IPS-18c (cell line): ENCODE measurements around the gene MED28.
"Not testable (repeated sequence)": the region's sequence is repeated elsewhere in the genome, so short reads cannot be mapped to it uniquely, and the experiment has no call there.

Source experiments
- H3K4me3 ChIP-seq: 2 replicates; pipeline ENCODE4 v1.7.0; 2013; ENCODE audit warnings: low read depth, mild to moderate bottlenecking, low read length, moderate library complexity; ENCODE audit not compliant: insufficient read depth
- H3K9me3 ChIP-seq: one replicate; pipeline ENCODE4 v1.6.1; 2013; ENCODE audit warnings: mild to moderate bottlenecking, low read length, moderate library complexity; ENCODE audit not compliant: control insufficient read depth, insufficient read depth

MED28 gene

DNA sequence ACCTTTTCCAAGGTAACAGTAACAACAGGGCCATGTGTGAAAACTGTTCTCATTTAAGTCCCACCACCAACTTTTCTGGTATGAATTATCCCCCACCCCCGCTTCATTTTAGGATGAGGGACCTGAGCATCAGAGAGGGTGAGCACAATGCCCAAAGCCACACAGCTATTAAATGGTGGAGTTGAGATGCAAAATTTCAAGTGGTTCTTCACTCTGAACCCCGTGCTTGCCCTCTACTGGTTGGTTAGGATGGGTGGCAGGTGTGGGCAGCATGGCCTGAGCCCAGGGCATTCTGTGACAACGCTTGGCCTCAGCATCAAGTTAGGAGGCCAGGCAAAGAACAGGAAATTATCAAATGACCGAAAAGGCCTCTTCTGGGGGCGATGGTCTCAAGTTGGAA is 33.5 kb downstream of the MED28 start:
- Histone ChIP-seq H3K9me3 (peaks cover 6% of the 10 kb centered on the region), H3K4me3 (no peak overlapping the region)

- Histone ChIP-seq H3K4me3 (no peak overlapping the region), H3K9me3 (peaks cover 3% of the 10 kb centered on the region)
Observed at GRCh38 chr4:17650406-17650805, 36.0 kb downstream of the MED28 start.

GRCh38 chr4:17654701-17655100 is 40.3 kb downstream of the MED28 start:
- Histone ChIP-seq H3K9me3 (peaks cover 3% of the 10 kb centered on the region), H3K4me3 (no peak overlapping the region)

DNA sequence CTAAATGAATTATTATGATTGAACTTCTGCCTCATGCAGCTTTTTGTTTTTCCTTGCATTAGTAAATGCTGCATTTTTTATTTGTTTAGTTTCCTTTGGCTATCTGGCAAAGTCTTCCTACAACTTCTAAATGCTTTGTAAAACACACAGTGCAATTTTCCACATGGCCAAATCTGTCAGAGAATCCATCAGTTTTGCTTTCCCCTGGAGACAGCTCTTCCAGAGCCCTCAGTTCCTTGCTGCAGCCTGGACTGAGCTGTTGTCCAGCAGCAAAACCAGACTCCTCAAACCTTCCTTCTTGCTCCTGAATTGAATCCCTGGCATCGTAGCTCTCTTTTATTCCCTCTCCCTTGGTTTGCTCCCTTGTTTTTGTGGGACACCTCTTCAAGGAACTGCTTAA is 42.6 kb downstream of the MED28 start:
- Histone ChIP-seq H3K4me3 (no peak overlapping the region), H3K9me3 (peaks cover 3% of the 10 kb centered on the region)

DNA sequence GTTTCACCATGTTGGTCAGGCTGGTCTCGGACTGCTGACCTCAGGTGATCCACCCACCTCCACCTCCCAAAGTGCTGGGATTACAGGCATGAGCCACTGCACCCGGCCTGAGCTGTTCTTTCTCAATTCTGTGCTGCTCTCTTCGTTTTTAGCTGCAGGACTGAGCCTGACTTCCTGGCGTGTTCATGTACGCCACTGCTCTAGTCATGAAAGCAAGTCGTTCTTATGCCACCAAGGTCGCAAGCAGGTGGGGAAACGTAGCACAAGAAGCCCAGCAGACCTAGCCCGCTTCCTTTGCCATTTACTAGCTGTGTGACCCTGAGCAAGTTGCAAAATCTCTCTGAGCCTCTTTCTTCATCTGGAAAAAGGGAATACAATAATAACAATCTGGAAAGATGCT is 43.4 kb downstream of the MED28 start:
- peaks cover under 1% of the 10 kb centered on the region for H3K9me3 ChIP-seq
- H3K4me3 ChIP-seq: no peak overlapping the region

DNA sequence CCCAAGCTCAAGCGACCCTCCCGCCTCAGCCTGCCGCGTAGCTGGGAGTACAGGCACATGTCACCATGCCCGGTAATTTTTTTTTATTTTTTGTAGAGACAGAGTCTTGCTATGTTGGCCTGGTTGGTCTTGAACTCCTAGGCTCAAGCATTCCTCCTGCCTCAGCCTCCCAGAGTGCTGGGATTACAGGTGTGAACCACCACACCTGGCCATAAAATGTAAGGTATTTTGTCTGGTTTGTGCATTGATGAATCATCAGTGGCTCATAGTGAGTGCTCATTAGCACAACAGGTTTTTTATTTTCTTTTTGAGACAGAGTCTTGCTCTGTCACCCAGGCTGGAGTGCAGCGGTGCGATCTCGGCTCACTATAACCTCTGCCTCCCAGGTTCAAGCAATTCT is 44.8 kb downstream of the MED28 start:
- H3K9me3 ChIP-seq, H3K4me3 ChIP-seq: not testable (repeated sequence)

GRCh38 chr4:17662694-17663093 is 48.3 kb downstream of the MED28 start:
- Histone ChIP-seq H3K4me3 (no peak overlapping the region), H3K9me3 (no peaks in the 10 kb centered on the region)

DNA sequence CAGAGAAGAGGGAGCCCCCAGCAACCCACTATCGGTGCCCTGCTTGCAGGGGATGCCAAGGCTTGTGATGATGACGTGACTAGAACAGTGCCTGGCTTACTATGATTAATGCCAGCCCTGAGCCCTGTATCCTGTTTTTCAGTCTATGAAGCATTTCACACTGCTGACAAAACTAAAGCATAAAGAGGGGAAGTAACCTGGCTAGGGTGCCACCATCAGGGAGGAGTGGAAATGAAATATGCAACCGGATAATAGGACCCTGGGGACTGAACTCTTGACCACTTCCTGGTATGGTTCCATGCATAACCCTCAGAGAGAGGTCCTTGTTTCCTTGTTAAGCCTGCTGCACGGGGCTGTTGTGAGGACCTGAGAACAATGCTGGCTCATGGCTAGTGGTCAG is 50.3 kb downstream of the MED28 start:
- Histone ChIP-seq H3K4me3 (no peak overlapping the region), H3K9me3 (no peaks in the 10 kb centered on the region)

- H3K4me3 ChIP-seq: no peak overlapping the region
- no peaks in the 10 kb centered on the region for H3K9me3 ChIP-seq
Observed at GRCh38 chr4:17665346-17665745, 50.9 kb downstream of the MED28 start.

DNA sequence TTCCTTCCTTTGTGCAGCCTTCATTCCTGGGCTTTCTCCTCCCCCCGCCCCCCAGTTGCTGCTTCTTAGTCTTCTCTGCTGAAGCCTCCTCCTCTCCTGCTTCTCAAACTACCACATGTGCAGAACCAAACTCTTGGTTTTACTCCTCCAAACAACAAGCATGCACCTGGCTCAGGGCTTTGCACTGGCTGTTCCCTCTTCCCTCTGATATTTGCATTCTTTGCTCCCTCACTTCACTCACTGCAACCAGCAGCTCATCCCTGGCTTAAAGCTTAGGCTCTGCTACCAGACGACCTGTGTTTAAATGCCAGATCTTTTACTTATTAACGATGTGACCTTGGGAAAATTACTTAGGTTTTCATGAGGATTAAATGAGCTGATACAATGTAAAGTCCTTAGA is 51.4 kb downstream of the MED28 start:
- no peaks in the 10 kb centered on the region for H3K9me3 ChIP-seq
- no peak overlapping the region for H3K4me3 ChIP-seq

GRCh38 chr4:17667253-17667652 is 52.8 kb downstream of the MED28 start:
- Histone ChIP-seq H3K9me3 (no peaks in the 10 kb centered on the region), H3K4me3 (no peak overlapping the region)

- Histone ChIP-seq H3K9me3 (no peaks in the 10 kb centered on the region), H3K4me3 (no peak overlapping the region)
Observed at GRCh38 chr4:17667653-17668201, 53.3 kb downstream of the MED28 start.

DNA sequence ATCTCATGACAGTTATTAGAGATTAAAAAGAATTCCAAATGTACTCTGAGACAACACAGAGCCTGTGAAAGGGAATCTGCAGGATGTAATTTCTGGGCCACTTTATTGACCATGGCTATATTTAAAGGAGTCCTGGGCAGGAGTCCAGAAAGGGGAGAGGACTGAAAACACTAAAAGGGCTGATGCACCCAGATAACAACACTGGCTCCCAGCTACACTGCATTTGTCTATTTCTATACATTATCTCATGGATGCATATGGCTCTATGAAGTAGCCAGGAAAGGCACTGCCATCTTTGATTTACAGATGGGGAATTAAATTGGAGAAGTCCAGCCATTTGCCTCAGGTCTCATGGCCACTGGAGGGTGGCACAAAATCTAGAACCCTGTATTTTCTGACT is 56.0 kb downstream of the MED28 start:
- H3K9me3 ChIP-seq: no peaks in the 10 kb centered on the region
- no peak overlapping the region for H3K4me3 ChIP-seq

- H3K4me3 ChIP-seq: no peak overlapping the region
- H3K9me3 ChIP-seq: no peaks in the 10 kb centered on the region
Observed at GRCh38 chr4:17680559-17681280, 66.3 kb downstream of the MED28 start.

DNA sequence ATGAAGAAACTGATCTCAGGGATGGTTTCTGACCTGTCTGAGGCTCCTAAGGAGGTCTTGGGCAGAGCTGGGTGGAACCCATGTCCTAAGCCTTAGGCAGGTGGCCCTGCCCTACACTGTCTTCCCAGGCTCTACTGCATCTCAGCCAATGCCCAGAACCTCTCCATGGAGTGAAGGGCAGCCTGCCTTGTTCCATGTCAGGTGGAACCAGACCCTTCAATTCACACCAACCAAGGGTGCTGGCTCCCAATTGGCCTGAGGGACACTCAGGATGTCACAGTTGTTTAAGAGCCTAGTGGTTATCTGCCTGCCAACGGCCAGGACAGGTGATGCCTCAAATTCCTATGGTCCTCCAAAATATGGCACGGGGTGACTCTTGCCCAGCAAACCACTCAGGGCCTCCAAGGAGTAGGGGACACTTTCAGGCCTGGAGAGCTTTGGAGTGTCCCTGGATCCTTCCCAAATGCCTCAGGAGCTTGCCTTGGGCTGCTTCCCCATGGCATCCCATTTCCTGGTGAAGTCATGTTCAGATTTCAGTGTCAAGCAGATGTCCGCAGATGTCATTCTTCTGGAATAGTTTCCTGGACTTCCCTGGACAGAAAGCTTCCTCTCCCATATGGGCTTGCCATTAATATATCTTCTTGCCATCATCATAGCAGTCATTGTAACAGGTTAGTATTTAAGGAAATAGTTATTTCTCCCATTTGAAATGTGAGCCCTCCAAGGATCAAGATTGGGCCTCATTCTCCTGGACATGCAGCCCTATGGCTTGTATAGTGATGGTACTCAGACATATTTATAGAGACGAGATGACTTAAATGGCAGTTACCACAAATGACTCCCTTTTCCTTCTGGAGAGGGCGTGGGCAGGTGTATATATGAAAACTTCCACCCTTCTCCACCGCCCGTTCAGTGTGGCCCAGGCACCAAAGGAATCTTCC is 67.1 kb downstream of the MED28 start:
- H3K9me3 ChIP-seq: no peaks in the 10 kb centered on the region

GRCh38 chr4:17682222-17682566 is 67.8 kb downstream of the MED28 start:
- Histone ChIP-seq H3K4me3 (no peak overlapping the region), H3K9me3 (no peaks in the 10 kb centered on the region)

More for the DNA sequence above, 67.1 kb downstream of the MED28 start:
- no peak overlapping the region for H3K4me3 ChIP-seq
